ENCODE results near the gene DGKD.

DGKD gene

DNA sequence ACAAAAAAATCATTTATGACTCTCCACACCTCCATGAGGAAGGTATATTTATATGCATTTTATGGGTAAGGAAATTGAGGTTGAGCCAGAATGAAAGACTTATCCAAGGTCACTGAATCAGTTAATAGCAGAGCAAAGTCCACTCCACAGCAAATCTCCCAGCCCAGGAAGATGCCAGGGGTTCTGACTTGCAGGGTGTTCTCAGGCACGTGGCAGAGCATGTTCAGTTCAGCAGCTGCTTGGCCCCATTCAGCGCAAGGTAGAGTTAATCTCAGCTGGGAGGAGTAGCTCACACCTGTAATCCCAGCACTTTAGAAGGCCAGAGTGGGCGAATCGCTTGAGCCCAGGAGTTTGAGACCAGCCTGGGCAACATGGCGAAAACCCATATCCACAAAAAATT lies 17.8 kb upstream of the DGKD start:
- Histone ChIP-seq H3K4me3 (ENCODE audit: low read length) (no peak overlapping the region), H3K36me3 (ENCODE audit: control insufficient read depth, insufficient read depth, low read length) (no peaks in the 10 kb centered on the region), H3K9me3 (ENCODE audit: control insufficient read depth, insufficient read depth, low read length) (no peaks in the 10 kb centered on the region), H3K27ac (ENCODE audit: low read length) (no peak overlapping the region), H3K27me3 (ENCODE audit: control insufficient read depth, insufficient read depth, low read length) (no peaks in the 10 kb centered on the region), H3K4me1 (ENCODE audit: control insufficient read depth, insufficient read depth, low read length) (no peaks in the 10 kb centered on the region)
- DNase-seq (ENCODE audit: low read depth, low spot score) = no peak
- no CpG with 5 or more reads among the region's 5 CpGs for WGBS (ENCODE audit: insufficient coverage, insufficient read length)

DNA sequence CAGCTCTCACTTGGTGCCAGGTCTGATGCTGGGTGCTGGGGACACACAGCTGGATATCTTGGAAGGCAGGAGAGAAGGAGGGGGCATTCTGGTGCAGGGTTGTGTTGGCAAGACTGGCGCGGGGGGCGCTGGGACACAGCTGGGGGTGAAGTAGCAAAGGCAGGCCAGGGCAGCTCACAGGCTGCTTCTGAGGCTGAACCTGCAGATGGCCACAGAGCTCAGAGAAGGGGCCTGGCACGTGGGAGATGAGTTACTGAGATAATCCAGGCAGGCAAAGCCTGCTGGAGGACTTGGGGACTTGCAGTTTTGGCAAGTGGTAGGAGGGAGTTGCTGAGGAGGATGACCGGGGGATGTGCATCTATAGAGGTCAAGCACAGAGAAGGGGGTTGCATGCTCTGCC lies 16.2 kb upstream of the DGKD start:
- no peak for DNase-seq (ENCODE audit: low read depth, low spot score)
- no peak overlapping the region for H3K4me3 ChIP-seq (ENCODE audit: low read length)

DNA sequence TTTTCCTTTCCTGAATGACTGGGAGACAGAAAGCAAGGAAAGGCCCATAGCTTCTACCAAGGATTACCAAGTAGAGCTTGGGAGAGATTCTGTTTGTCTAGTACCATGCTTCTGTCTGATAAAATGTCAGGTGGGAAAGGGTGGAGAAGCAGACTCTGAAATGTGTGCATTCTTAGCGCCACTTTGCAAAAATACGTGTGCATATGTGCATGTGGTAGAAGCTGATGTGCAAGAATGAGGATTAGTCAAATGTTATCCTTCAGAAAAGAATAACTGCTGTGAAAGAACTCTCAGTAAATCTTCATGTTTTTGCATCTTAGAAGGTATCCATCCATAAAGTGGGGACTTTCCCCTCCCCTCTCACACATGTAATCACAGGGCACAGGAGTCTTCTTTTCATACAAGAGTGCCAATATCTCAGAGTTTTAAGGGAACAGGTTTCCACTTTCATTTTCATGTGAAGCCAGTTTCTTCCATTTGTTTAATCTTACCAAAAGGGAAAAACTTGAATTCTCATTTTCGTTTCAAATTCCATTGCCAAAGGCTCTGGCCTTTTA lies 15.4 kb upstream of the DGKD start:
- Histone ChIP-seq H3K27ac (ENCODE audit: low read length) (no peak overlapping the region), H3K4me3 (ENCODE audit: low read length) (no peak overlapping the region), H3K4me1 (ENCODE audit: control insufficient read depth, insufficient read depth, low read length) (no peaks in the 10 kb centered on the region), H3K9me3 (ENCODE audit: control insufficient read depth, insufficient read depth, low read length) (no peaks in the 10 kb centered on the region), H3K36me3 (ENCODE audit: control insufficient read depth, insufficient read depth, low read length) (no peaks in the 10 kb centered on the region), H3K27me3 (ENCODE audit: control insufficient read depth, insufficient read depth, low read length) (no peaks in the 10 kb centered on the region)
- DNase-seq (ENCODE audit: low read depth, low spot score) = no peak
- no CpG with 5 or more reads among the region's 3 CpGs for WGBS (ENCODE audit: insufficient coverage, insufficient read length)

More for the DNA sequence above, 16.2 kb upstream of the DGKD start:
- no CpG with 5 or more reads among the region's 5 CpGs for WGBS (ENCODE audit: insufficient coverage, insufficient read length)
- Histone ChIP-seq H3K36me3 (ENCODE audit: control insufficient read depth, insufficient read depth, low read length) (no peaks in the 10 kb centered on the region), H3K27ac (ENCODE audit: low read length) (no peak overlapping the region), H3K4me1 (ENCODE audit: control insufficient read depth, insufficient read depth, low read length) (no peaks in the 10 kb centered on the region), H3K9me3 (ENCODE audit: control insufficient read depth, insufficient read depth, low read length) (no peaks in the 10 kb centered on the region), H3K27me3 (ENCODE audit: control insufficient read depth, insufficient read depth, low read length) (no peaks in the 10 kb centered on the region)

DNA sequence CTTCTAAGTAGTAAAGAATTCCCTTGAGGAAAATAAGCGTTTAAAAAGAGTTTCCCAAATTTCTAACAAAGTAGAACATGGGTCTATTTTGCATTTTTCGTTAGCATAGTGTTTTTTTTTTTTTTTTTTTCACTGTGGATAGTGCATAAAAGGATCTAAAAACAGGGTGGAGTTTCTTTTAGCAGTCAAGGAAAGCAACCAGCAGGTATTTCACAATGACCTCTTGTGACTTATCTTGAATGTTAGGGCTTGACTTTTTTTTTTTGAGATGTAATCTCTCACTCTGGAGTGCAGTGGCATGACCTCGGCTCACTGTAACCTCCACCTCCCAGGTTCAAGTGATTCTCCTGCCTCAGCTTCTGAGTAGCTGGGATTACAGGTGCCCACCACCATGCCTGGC lies 14.9 kb upstream of the DGKD start:
- WGBS (ENCODE audit: insufficient coverage, insufficient read length) = no CpG with 5 or more reads among the region's 3 CpGs
- no peak for DNase-seq (ENCODE audit: low read depth, low spot score)
- H3K9me3 ChIP-seq (ENCODE audit: control insufficient read depth, insufficient read depth, low read length) = no peaks in the 10 kb centered on the region
- no peaks in the 10 kb centered on the region for H3K36me3 ChIP-seq (ENCODE audit: control insufficient read depth, insufficient read depth, low read length)
- H3K4me3 ChIP-seq (ENCODE audit: low read length) = no peak overlapping the region
- H3K27ac ChIP-seq (ENCODE audit: low read length) = no peak overlapping the region
- H3K4me1 ChIP-seq (ENCODE audit: control insufficient read depth, insufficient read depth, low read length) = no peaks in the 10 kb centered on the region
- no peaks in the 10 kb centered on the region for H3K27me3 ChIP-seq (ENCODE audit: control insufficient read depth, insufficient read depth, low read length)

DNA sequence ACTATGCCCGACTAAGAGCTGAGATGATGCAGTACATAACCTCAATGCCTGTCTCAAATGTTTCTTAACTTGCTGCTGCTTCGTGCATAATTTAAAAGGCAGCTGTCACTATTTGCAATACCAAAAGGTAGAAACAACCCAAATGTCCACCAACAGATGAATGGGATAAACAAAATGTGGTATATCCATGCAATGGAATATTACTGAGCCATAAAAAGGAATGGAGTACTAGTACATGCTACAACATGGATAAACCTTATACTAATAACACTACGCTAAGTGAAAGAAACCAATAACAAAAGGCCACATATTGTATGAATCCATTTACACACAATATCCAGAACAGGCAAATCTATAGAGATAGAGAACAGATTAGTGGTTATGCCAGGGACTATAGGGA lies 13.0 kb upstream of the DGKD start:
- Histone ChIP-seq H3K27ac (ENCODE audit: low read length) (no peak overlapping the region), H3K36me3 (ENCODE audit: control insufficient read depth, insufficient read depth, low read length) (no peaks in the 10 kb centered on the region), H3K9me3 (ENCODE audit: control insufficient read depth, insufficient read depth, low read length) (no peaks in the 10 kb centered on the region), H3K4me1 (ENCODE audit: control insufficient read depth, insufficient read depth, low read length) (no peaks in the 10 kb centered on the region), H3K27me3 (ENCODE audit: control insufficient read depth, insufficient read depth, low read length) (no peaks in the 10 kb centered on the region), H3K4me3 (ENCODE audit: low read length) (no peak overlapping the region)
- no CpG with 5 or more reads among the region's 3 CpGs for WGBS (ENCODE audit: insufficient coverage, insufficient read length)
- no peak for DNase-seq (ENCODE audit: low read depth, low spot score)

DNA sequence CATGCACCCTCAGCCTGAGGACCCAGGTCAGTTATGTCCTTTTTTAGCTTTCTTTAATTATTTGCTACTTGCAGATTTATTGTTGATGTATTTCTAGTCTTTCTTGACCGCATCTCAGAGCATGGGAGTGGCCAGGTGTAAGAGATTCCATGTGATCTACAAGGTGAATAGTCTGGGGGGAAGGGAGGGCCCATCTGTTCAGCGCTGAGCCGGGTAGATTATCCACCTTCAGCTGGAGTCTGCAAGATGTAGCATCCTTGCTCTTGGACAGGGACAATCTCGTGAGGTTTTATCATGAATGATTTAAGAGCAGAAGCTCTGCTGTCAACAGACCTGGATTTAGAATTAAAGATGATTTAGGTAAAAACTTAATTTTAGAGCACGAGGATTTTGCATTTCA lies 12.0 kb upstream of the DGKD start:
- no CpG with 5 or more reads among the region's 5 CpGs for WGBS (ENCODE audit: insufficient coverage, insufficient read length)
- H3K27me3 ChIP-seq (ENCODE audit: control insufficient read depth, insufficient read depth, low read length) = no peaks in the 10 kb centered on the region
- no peaks in the 10 kb centered on the region for H3K4me1 ChIP-seq (ENCODE audit: control insufficient read depth, insufficient read depth, low read length)
- no peaks in the 10 kb centered on the region for H3K9me3 ChIP-seq (ENCODE audit: control insufficient read depth, insufficient read depth, low read length)
- DNase-seq (ENCODE audit: low read depth, low spot score) = no peak
- no peaks in the 10 kb centered on the region for H3K36me3 ChIP-seq (ENCODE audit: control insufficient read depth, insufficient read depth, low read length)
- no peak overlapping the region for H3K27ac ChIP-seq (ENCODE audit: low read length)
- H3K4me3 ChIP-seq (ENCODE audit: low read length) = no peak overlapping the region

DNA sequence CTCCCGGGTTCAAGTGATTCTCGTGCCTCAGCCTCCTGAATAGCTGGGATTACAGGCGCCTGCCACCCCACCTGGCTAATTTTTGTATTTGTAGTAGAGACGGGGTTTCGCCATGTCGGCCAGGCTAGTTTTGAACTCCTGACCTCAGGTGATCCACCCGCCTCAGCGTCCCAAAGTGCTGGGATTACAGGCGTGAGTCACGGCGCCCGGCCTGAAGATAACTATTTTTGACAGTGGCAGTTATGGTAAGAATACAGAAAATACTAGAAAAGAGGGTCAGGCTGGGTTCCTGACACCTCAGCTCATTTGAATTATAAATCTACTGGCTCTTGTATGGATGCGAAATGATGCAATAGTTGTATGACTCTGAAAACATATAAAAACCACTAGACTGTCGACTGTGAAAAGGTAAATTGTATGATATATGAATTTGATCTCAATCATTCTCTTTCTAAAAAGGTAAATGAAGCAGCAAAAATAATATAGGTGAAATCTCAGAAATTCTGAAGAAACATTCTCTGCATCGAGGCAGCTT lies 11.1 kb upstream of the DGKD start:
- Histone ChIP-seq H3K27ac (ENCODE audit: low read length) (no peak overlapping the region), H3K4me3 (ENCODE audit: low read length) (no peak overlapping the region), H3K27me3 (ENCODE audit: control insufficient read depth, insufficient read depth, low read length) (no peaks in the 10 kb centered on the region), H3K36me3 (ENCODE audit: control insufficient read depth, insufficient read depth, low read length) (no peaks in the 10 kb centered on the region), H3K4me1 (ENCODE audit: control insufficient read depth, insufficient read depth, low read length) (no peaks in the 10 kb centered on the region), H3K9me3 (ENCODE audit: control insufficient read depth, insufficient read depth, low read length) (no peaks in the 10 kb centered on the region)
- WGBS (ENCODE audit: insufficient coverage, insufficient read length) = no CpG with 5 or more reads among the region's 15 CpGs
- no peak for DNase-seq (ENCODE audit: low read depth, low spot score)

DNA sequence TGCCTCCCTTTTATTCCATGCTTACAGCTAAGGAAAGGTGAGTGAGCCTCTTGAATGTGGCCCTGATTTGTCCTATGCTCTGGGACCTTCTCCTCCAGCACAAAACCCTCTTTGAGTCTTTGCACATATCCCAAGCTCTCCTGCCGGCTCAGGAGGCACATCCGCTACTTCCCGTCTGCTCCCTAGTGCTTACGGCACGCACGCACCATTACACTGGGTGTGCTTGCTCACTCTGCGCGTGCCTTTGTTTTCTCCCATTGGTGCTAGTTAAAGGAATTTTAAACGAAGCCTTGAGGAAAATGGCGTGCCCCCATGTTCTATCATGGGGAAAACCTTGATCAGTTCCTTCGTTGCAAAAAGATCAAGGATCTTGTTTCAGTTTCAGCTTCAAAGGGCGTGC lies 7.9 kb upstream of the DGKD start:
- no CpG with 5 or more reads among the region's 12 CpGs for WGBS (ENCODE audit: insufficient coverage, insufficient read length)
- Histone ChIP-seq H3K9me3 (ENCODE audit: control insufficient read depth, insufficient read depth, low read length) (no peaks in the 10 kb centered on the region), H3K36me3 (ENCODE audit: control insufficient read depth, insufficient read depth, low read length) (no peaks in the 10 kb centered on the region), H3K4me1 (ENCODE audit: control insufficient read depth, insufficient read depth, low read length) (peaks cover 3% of the 10 kb centered on the region; the same call in 1 of the 2 replicates), H3K27me3 (ENCODE audit: control insufficient read depth, insufficient read depth, low read length) (no peaks in the 10 kb centered on the region), H3K4me3 (ENCODE audit: low read length) (no peak overlapping the region), H3K27ac (ENCODE audit: low read length) (no peak overlapping the region)
- DNase-seq (ENCODE audit: low read depth, low spot score) = no peak

DNA sequence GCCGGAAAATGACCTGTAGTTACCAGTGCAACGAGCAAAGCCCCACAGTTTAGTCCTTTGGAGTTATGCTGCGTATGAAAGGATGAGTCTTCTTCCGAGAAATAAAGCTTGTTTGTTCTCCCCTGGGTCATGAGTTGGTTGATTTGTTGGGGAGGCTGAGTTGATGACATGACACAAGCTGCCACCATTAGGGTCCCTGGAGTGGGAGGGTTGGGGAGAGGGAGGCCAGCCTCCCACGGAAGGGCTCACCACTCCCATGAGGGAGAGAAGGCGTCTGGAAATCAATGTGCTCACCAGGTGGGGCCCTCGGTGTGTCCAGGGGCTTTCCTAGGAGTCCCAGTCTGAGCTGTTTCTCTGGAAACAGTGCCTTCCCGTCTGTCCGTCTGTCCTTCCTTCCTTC lies 7.4 kb upstream of the DGKD start:
- H3K4me3 ChIP-seq (ENCODE audit: low read length) = no peak overlapping the region
- WGBS (ENCODE audit: insufficient coverage, insufficient read length) = no CpG with 5 or more reads among the region's 9 CpGs
- no peaks in the 10 kb centered on the region for H3K9me3 ChIP-seq (ENCODE audit: control insufficient read depth, insufficient read depth, low read length)
- peaks cover 3% of the 10 kb centered on the region; the same call in 1 of the 2 replicates for H3K4me1 ChIP-seq (ENCODE audit: control insufficient read depth, insufficient read depth, low read length)
- DNase-seq (ENCODE audit: low read depth, low spot score) = no peak
- H3K27me3 ChIP-seq (ENCODE audit: control insufficient read depth, insufficient read depth, low read length) = no peaks in the 10 kb centered on the region
- no peak overlapping the region for H3K27ac ChIP-seq (ENCODE audit: low read length)
- H3K36me3 ChIP-seq (ENCODE audit: control insufficient read depth, insufficient read depth, low read length) = no peaks in the 10 kb centered on the region

DNA sequence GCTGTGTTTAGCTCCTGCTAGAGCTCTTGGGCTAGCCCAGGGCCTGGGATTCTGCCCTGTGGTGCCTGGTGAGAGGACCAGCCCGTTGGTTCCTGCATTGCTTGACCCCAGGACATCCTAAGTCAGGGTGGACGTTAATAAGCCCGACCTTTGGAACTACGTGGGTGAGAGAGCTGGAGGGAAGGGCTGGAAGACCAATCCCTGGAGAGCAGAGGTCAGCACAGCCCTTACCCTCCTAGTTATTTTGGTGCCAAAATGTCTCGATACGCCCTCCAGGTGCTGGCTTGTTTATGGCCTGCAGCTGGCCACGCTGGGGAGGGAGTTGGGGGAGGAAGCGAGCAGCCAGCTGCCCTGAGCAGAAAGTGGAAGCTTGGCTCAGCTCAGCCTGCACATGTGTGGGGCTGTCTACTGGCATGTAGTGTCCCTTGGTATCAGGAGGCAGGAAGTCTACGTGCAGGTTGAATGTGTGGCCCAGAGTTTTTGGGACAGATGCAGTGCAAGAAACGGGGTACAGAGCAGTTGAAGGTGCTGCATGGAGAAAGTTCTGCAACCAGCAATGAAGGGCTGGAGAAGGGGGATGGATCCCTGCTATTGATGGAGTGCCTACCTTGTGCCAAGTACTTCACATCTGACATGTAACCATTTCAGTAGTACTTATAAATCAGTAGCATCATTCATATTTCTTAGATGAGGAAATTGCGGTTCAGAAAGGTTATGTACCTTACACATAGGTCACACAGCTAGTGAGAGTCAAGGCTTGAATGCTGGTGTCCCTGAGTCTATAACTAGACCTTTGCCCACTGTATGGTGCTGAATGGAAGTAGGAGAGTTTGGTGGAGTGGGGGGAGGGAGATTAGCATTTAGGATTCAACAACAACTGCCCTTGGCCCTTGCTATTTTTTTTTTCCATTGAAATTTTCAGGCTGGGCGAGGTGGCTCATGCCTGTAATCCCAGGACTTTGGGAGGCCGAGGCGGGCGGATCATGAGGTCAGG lies 5.0 kb upstream of the DGKD start:
- no peaks in the 10 kb centered on the region; the same call in 1 of the 2 replicates for H3K27me3 ChIP-seq (ENCODE audit: control insufficient read depth, insufficient read depth, low read length)
- no peaks in the 10 kb centered on the region for H3K36me3 ChIP-seq (ENCODE audit: control insufficient read depth, insufficient read depth, low read length)
- no CpG with 5 or more reads among the region's 15 CpGs for WGBS (ENCODE audit: insufficient coverage, insufficient read length)
- no peak overlapping the region for H3K27ac ChIP-seq (ENCODE audit: low read length)
- H3K4me1 ChIP-seq (ENCODE audit: control insufficient read depth, insufficient read depth, low read length) = peaks cover 6% of the 10 kb centered on the region; the same call in 1 of the 2 replicates
- no peak for DNase-seq (ENCODE audit: low read depth, low spot score)
- no peaks in the 10 kb centered on the region for H3K9me3 ChIP-seq (ENCODE audit: control insufficient read depth, insufficient read depth, low read length)
- no peak overlapping the region for H3K4me3 ChIP-seq (ENCODE audit: low read length)
